Fibroblast of mammary gland (primary cell): Measurements from ENCODE around the gene FBXO8.

Source experiments
- DNase-seq: peaks from one replicate; pipeline ENCODE4 v3.0.0-alpha.2; 2010; ENCODE audit warnings: low read depth
- H3K4me3 ChIP-seq: 2 replicates; pipeline ENCODE4 v1.5.1; 2011; ENCODE audit warnings: low read depth, mild to moderate bottlenecking, low read length, moderate library complexity; ENCODE audit not compliant: control insufficient read depth
- CTCF ChIP-seq: conservative IDR thresholded peaks from 2 replicates; pipeline ENCODE4 v1.5.1; 2011; ENCODE audit warnings: low read depth, low read length, inconsistent platforms; ENCODE audit not compliant: control insufficient read depth, insufficient read depth

FBXO8 gene

GRCh38 chr4:174214101-174214878 lies 69.2 kb downstream of the FBXO8 start:
- H3K4me3 ChIP-seq, result peak overlapping the region; percentile 33
- no peak for DNase-seq
- no peak for TF ChIP-seq CTCF

DNA sequence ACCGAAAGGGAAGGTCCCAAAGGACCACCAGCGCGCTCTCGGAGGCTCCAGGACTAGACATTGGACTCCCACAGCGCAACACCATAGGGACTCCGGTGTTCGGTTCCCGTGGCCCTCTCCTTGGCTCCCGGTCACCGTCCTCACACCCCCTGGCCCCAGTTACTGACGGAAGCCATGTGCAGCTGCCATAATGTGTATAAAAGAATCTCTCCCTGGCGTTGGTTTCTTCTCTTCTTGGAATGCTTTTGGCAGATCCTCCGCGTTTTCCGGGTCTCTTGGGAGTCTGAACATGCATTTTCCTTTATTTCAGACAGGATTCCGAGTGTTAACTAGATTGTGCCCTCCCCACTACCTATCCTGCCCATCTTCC lies 69.8 kb downstream of the FBXO8 start:
- no peak for DNase-seq
- no peak for TF ChIP-seq CTCF
- peak overlapping the region; percentile 33 for H3K4me3 ChIP-seq

DNA sequence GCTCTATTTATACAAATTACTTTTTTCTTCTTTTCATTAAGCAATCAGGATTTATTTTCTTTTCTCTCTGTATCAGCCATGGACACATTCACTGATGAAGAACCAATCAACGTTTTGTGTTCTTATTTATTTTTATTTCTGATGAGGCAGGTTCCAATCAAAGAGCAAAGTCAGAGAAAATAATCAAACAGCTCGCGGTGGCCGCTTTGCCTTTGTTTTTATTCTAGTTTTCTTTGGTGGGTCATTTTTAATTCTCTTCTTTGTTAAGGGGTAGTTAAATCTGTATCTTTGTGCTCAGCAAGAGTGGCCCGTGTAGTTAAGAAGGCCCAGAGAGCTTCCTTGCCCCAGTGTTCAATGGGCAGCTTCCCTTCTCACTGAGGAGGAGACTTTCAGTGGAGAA lies 71.4 kb downstream of the FBXO8 start:
- no peak for TF ChIP-seq CTCF
- H3K4me3 ChIP-seq, result no peak overlapping the region
- no peak for DNase-seq

- TF ChIP-seq CTCF, result no peak
- DNase-seq, result no peak
- H3K4me3 ChIP-seq, result no peak overlapping the region
Measured at GRCh38 chr4:174211622-174212044, 71.8 kb downstream of the FBXO8 start.

- TF ChIP-seq CTCF, result no peak
- H3K4me3 ChIP-seq, result no peak overlapping the region
- DNase-seq, result peak; percentile 57
Measured at GRCh38 chr4:174210952-174211490, 72.4 kb downstream of the FBXO8 start.

- no peak overlapping the region for H3K4me3 ChIP-seq
- no peak for DNase-seq
- no peak for TF ChIP-seq CTCF
Measured at GRCh38 chr4:174210354-174210753, 73.1 kb downstream of the FBXO8 start.
